Transverse colon (tissue), 4 donors: ENCODE results near the gene PCBP3. TPM values are rescaled to one million over a fixed set of nuclear protein-coding genes. Genes with fewer than 3 reads are reported as not detected.
"Not testable (repeated sequence)": the region's sequence is repeated elsewhere in the genome, so short reads cannot be mapped to it uniquely, and the experiment has no call there.

ENCODE experiments used
- DNase-seq: peaks from one replicate; pipeline ENCODE4 v3.0.0-alpha.2; 2019
- H3K27ac ChIP-seq, 4 donors: fragments of 200-600 bp; sonication (generic); 2 replicates each; pipeline ENCODE4 v1.5.1; 2016 to 2018; ENCODE audit warnings: inconsistent platforms in 4 of 4
- H3K27me3 ChIP-seq: fragments of 200-600 bp; sonication (generic); 2 replicates; pipeline ENCODE4 v1.5.1; 2017; ENCODE audit warnings: inconsistent platforms
- H3K36me3 ChIP-seq, 4 donors: fragments of 200-600 bp; sonication (generic); 2 replicates each; pipeline ENCODE4 v1.5.1; 2017 to 2019; ENCODE audit warnings: inconsistent platforms in 4 of 4
- H3K4me1 ChIP-seq, 4 donors: fragments of 200-600 bp; sonication (generic); 2 replicates each; pipeline ENCODE4 v1.5.1; 2017 to 2020; ENCODE audit warnings: inconsistent platforms in 4 of 4
- H3K4me3 ChIP-seq, 4 donors: fragments of 200-600 bp; sonication (generic); 1 replicate in 1 of 4; 2 replicates in 3 of 4; pipeline versions ENCODE4 v1.5.1 to v1.6.1; 2017 to 2019; ENCODE audit warnings: inconsistent platforms in 4 of 4
- H3K9me3 ChIP-seq, 2 donors: fragments of 200-600 bp; sonication (generic); 2 replicates each; pipeline ENCODE4 v1.5.1; 2017 to 2019; ENCODE audit warnings: inconsistent platforms in 2 of 2
- CTCF ChIP-seq, 5 experiments: fragments of 200-600 bp in 3 of 5; fragments of 450-650 bp in 2 of 5; sonication (generic) in 3 of 5; IDR thresholded peaks; 1 replicate in 2 of 5; 2 replicates in 3 of 5; pipeline ENCODE4 v1.5.1; 2016 to 2017; ENCODE audit warnings: antibody characterized with exemption in 5 of 5, inconsistent platforms in 3 of 5, mild to moderate bottlenecking in 2 of 5, moderate library complexity in 1 of 5
- EP300 ChIP-seq: sonication (generic); formaldehyde crosslinking; IDR thresholded peaks from one replicate; pipeline ENCODE4 v1.6.1; 2017; ENCODE audit warnings: antibody characterized with exemption, low read depth
- POLR2A ChIP-seq: fragments of 450-650 bp; IDR thresholded peaks from one replicate; pipeline ENCODE4 v1.6.1; 2016; ENCODE audit warnings: antibody characterized with exemption, mild to moderate bottlenecking, moderate library complexity
- POLR2AphosphoS5 ChIP-seq, 3 donors: sonication (generic); formaldehyde crosslinking; IDR thresholded peaks; one replicate each; pipeline ENCODE4 v1.6.1; 2016; ENCODE audit warnings: antibody characterized with exemption in 3 of 3
- WGBS, 2 donors: methylation state at CpG; one replicate each; pipeline ENCODE4 v1.1.5; 2018; ENCODE audit warnings: low coverage in 1 of 2; 5-methylcytosine and 5-hydroxymethylcytosine counted together
- in situ Hi-C, 4 donors: fragments of 200-750 bp; cut with MboI; loops; one replicate each; pipeline versions ENCODE4 v1.15.0 to v1.15.1; 2017; ENCODE audit warnings: low sequenced_read_pairs in 3 of 4, low pct_ligation_motif_present in 1 of 4, low pct_unique_long_range_greater_than_20kb in 1 of 4
- intact Hi-C: fragments of 100-400 bp; cut with DNase I; formaldehyde crosslinking; loops from one replicate; pipeline ENCODE4 v1.15.1; 2023; ENCODE audit warnings: low total_unique reads
- total RNA-seq, 4 donors: library from RNA; depleted of rRNA; stranded (reverse); fragments of >200 nt; gene quantifications; one replicate each; pipeline ENCODE4 v1.1.0, GENCODE V29; 2016

PCBP3 gene
- total RNA-seq, 4 donors from 2014 or later: 0.80 to 7.8 (median 5.3) TPM

DNA sequence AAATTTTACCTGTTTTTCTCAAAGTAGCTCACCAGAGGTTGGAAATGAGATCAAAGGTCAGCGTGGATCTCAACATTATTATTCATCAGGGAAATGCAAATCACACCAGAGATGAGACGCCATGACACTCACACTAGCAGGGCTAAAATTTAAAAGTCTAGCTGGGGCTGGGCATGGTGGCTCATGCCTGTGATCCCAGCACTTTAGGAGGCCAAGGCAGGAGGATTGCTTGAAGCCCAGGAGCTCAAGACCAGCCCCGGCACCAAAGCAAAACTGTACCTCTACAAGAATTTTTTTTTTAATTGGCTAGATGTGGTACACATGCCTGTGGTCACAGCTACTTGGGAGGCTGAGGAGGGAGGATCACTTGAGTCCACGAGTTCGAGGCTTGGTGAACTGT is 41.4 kb upstream of the PCBP3 start:
- WGBS, 2 donors: 80 to 89% methylated on average over 1 to 5 of the region's 5 CpGs
- Histone ChIP-seq H3K36me3 (no peaks in the 10 kb centered on the region), H3K4me3 (no peak overlapping the region), H3K27ac (no peak overlapping the region), H3K4me1 (no peaks in the 10 kb centered on the region), H3K9me3 (peaks cover 12% of the 10 kb centered on the region in 2 donors), H3K27me3 (no peaks in the 10 kb centered on the region)
- in situ Hi-C loops (no loop called here), intact Hi-C loops (no loop called here)
- no peak for DNase-seq
- TF ChIP-seq POLR2AphosphoS5 (IDR thresholded peaks at IDR 0.05) (no peak), EP300 (no peak), POLR2A (no peak), CTCF (IDR thresholded peaks at IDR 0.05) (no peak)

- DNase-seq: no peak
- intact Hi-C loops: no loop called here
- H3K27ac ChIP-seq: no peak overlapping the region
- H3K4me3 ChIP-seq: no peak overlapping the region
- TF ChIP-seq EP300 (no peak), CTCF (IDR thresholded peaks at IDR 0.05) (no peak), POLR2A (no peak), POLR2AphosphoS5 (IDR thresholded peaks at IDR 0.05) (no peak)
- no peaks in the 10 kb centered on the region for H3K4me1 ChIP-seq
- no peaks in the 10 kb centered on the region for H3K36me3 ChIP-seq
- no peaks in the 10 kb centered on the region for H3K27me3 ChIP-seq
- in situ Hi-C loops: no loop called here
- peaks cover 12% of the 10 kb centered on the region in 2 donors for H3K9me3 ChIP-seq
Observed at GRCh38 chr21:45603481-45603880, 40.0 kb upstream of the PCBP3 start.

GRCh38 chr21:45604681-45605080 is 38.8 kb upstream of the PCBP3 start:
- H3K36me3 ChIP-seq, H3K27ac ChIP-seq, intact Hi-C loops, H3K4me3 ChIP-seq, in situ Hi-C loops, DNase-seq, H3K27me3 ChIP-seq, H3K4me1 ChIP-seq: not testable (repeated sequence)
- WGBS, 2 donors: 93% methylated on average over 6 of the region's 8 CpGs; no CpG with 5 or more reads in 1 of the 2 donors
- peaks cover 12% of the 10 kb centered on the region in 2 donors for H3K9me3 ChIP-seq

GRCh38 chr21:45607021-45607908 is 36.3 kb upstream of the PCBP3 start:
- no peak overlapping the region for H3K27ac ChIP-seq
- in situ Hi-C loops (no loop called here), intact Hi-C loops (no loop called here)
- peaks cover 4% of the 10 kb centered on the region for H3K27me3 ChIP-seq
- WGBS, 2 donors: 70 to 80% methylated on average over 5 to 23 of the region's 23 CpGs
- TF ChIP-seq POLR2AphosphoS5 (IDR thresholded peaks at IDR 0.05): no peak
- no peak for TF ChIP-seq POLR2A
- TF ChIP-seq EP300: no peak
- no peak for TF ChIP-seq CTCF (IDR thresholded peaks at IDR 0.05)
- no peaks in the 10 kb centered on the region for H3K36me3 ChIP-seq
- DNase-seq: no peak
- no peaks in the 10 kb centered on the region for H3K4me1 ChIP-seq
- no peak overlapping the region for H3K4me3 ChIP-seq
- H3K9me3 ChIP-seq: peaks cover 12% of the 10 kb centered on the region in 2 donors

GRCh38 chr21:45607909-45608295 is 35.6 kb upstream of the PCBP3 start:
- TF ChIP-seq EP300 (no peak), POLR2AphosphoS5 (IDR thresholded peaks at IDR 0.05) (no peak)
- peaks cover 11 to 12% of the 10 kb centered on the region in 2 donors for H3K9me3 ChIP-seq
- H3K4me3 ChIP-seq: no peak overlapping the region
- H3K4me1 ChIP-seq: no peaks in the 10 kb centered on the region
- WGBS, 2 donors: 87% methylated on average over 20 of the region's 20 CpGs; no CpG with 5 or more reads in 1 of the 2 donors
- intact Hi-C loops (no loop called here), in situ Hi-C loops (no loop called here)
- no peaks in the 10 kb centered on the region for H3K36me3 ChIP-seq
- H3K27me3 ChIP-seq: peaks cover 4% of the 10 kb centered on the region
- no peak for DNase-seq
- H3K27ac ChIP-seq: no peak overlapping the region

DNA sequence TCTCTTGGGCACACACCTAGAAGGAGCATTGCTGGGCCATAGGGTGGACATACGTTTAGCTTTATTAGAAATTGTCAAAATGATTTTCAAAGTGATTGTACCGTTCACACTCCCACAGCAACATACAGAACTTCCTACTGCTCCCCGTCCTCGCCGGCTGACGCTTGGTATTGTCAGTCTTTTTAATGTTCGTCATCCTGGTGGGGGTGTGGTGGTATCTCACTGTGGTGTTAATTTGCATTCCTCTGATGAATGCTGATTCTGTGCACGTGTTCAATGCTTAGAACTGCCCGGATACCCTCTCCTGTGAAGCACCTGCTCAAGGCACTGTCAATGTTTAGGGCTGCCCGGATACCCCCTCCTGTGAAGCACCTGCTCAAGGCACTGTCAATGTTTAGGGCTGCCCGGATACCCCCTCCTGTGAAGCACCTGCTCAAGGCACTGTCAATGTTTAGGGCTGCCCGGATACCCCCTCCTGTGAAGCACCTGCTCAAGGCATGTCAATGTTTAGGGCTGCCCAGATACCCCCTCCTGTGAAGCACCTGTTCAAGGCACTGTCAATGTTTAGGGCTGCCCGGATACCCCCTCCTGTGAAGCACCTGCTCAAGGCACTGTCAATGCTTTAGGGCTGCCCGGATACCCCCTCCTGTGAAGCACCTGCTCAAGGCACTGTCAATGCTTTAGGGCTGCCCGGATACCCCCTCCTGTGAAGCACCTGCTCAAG is 34.6 kb upstream of the PCBP3 start:
- H3K36me3 ChIP-seq, H3K27me3 ChIP-seq, H3K27ac ChIP-seq, H3K9me3 ChIP-seq, H3K4me3 ChIP-seq, intact Hi-C loops, in situ Hi-C loops, DNase-seq, H3K4me1 ChIP-seq: not testable (repeated sequence)
- 69 to 72% methylated on average over 7 to 15 of the region's 15 CpGs for WGBS, 2 donors

DNA sequence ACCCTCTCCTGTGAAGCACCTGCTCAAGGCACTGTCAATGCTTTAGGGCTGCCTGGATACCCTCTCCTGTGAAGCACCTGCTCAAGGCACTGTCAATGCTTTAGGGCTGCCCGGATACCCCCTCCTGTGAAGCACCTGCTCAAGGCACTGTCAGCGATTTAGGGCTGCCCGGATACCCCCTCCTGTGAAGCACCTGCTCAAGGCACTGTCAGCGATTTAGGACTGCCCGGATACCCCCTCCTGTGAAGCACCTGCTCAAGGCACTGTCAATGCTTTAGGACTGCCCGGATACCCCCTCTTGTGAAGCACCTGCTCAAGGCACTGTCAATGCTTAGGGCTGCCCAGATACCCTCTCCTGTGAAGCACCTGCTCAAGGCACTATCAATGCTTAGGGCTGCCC is 33.9 kb upstream of the PCBP3 start:
- intact Hi-C loops, H3K9me3 ChIP-seq, H3K27me3 ChIP-seq, DNase-seq, H3K27ac ChIP-seq, in situ Hi-C loops, H3K36me3 ChIP-seq, H3K4me1 ChIP-seq, H3K4me3 ChIP-seq: not testable (repeated sequence)
- WGBS, 2 donors: 82 to 83% methylated on average over 1 to 6 of the region's 6 CpGs
